Measurements from ENCODE around the gene MXD4. TPM values are rescaled to one million over a fixed set of nuclear protein-coding genes. Genes with fewer than 3 reads are reported as not detected.
A peak's percentile ranks its signal among the peaks of the same experiment; 100 is the strongest.
"Not testable (repeated sequence)": the region's sequence is repeated elsewhere in the genome, so short reads cannot be mapped to it uniquely, and the experiment has no call there.

The MXD4 gene
- total RNA-seq, 3 donors from 2014 or later: 34.7 to 55.8 (median 37.9) TPM

GRCh38 chr4:2280531-2281300, 18.8 kb upstream of the MXD4 start:
- no peak for DNase-seq (ENCODE audit: low spot score in 2 of 2)
- Histone ChIP-seq H3K36me3 (no peaks in the 10 kb centered on the region), H3K27ac (peak overlapping the region in 1 of 2 donors; percentile 25), H3K27me3 (no peaks in the 10 kb centered on the region), H3K4me3 (no peak overlapping the region), H3K9me3 (no peaks in the 10 kb centered on the region), H3K4me1 (no peaks in the 10 kb centered on the region)
- TF ChIP-seq POLR2A (IDR thresholded peaks at IDR 0.05): no peak
- TF ChIP-seq CTCF (IDR thresholded peaks at IDR 0.05): no peak
- no peak for TF ChIP-seq POLR2AphosphoS5 (IDR thresholded peaks at IDR 0.05)
- intact Hi-C loops (cut with DNase I; ENCODE audit: low total_unique reads): no loop called here

GRCh38 chr4:2277956-2278355, 16.0 kb upstream of the MXD4 start:
- no peak for TF ChIP-seq POLR2A (IDR thresholded peaks at IDR 0.05)
- TF ChIP-seq CTCF (IDR thresholded peaks at IDR 0.05): no peak
- no peak for TF ChIP-seq POLR2AphosphoS5 (IDR thresholded peaks at IDR 0.05)
- Histone ChIP-seq H3K4me3 (no peak overlapping the region), H3K36me3 (no peaks in the 10 kb centered on the region), H3K27me3 (no peaks in the 10 kb centered on the region), H3K27ac (no peak overlapping the region), H3K4me1 (no peaks in the 10 kb centered on the region), H3K9me3 (no peaks in the 10 kb centered on the region)
- no peak for DNase-seq (ENCODE audit: low spot score in 2 of 2)
- intact Hi-C loops (cut with DNase I; ENCODE audit: low total_unique reads): no loop called here

- DNase-seq (ENCODE audit: low spot score in 2 of 2): no peak
- Histone ChIP-seq H3K27me3 (no peaks in the 10 kb centered on the region), H3K4me3 (no peak overlapping the region), H3K9me3 (no peaks in the 10 kb centered on the region), H3K27ac (no peak overlapping the region), H3K4me1 (no peaks in the 10 kb centered on the region), H3K36me3 (no peaks in the 10 kb centered on the region)
- intact Hi-C loops (cut with DNase I; ENCODE audit: low total_unique reads): no loop called here
- no peak for TF ChIP-seq POLR2A (IDR thresholded peaks at IDR 0.05)
- TF ChIP-seq CTCF (IDR thresholded peaks at IDR 0.05): no peak
These were observed 14.8 kb upstream of the MXD4 start for GRCh38 chr4:2276581-2277325.

GRCh38 chr4:2275546-2276251, 13.8 kb upstream of the MXD4 start:
- Histone ChIP-seq H3K9me3 (no peaks in the 10 kb centered on the region), H3K27ac (no peak overlapping the region), H3K4me3 (no peak overlapping the region), H3K36me3 (no peaks in the 10 kb centered on the region), H3K4me1 (no peaks in the 10 kb centered on the region), H3K27me3 (no peaks in the 10 kb centered on the region)
- DNase-seq (ENCODE audit: low spot score in 2 of 2): no peak
- intact Hi-C loops (cut with DNase I; ENCODE audit: low total_unique reads): no loop called here
- TF ChIP-seq POLR2AphosphoS5 (IDR thresholded peaks at IDR 0.05): no peak
- no peak for TF ChIP-seq POLR2A (IDR thresholded peaks at IDR 0.05)
- no peak for TF ChIP-seq CTCF (IDR thresholded peaks at IDR 0.05)

GRCh38 chr4:2275044-2275397, 13.1 kb upstream of the MXD4 start:
- H3K9me3 ChIP-seq; intact Hi-C loops (cut with DNase I; ENCODE audit: low total_unique reads); DNase-seq (ENCODE audit: low spot score in 2 of 2); H3K27ac ChIP-seq; H3K4me1 ChIP-seq; H3K27me3 ChIP-seq; H3K4me3 ChIP-seq; H3K36me3 ChIP-seq: not testable (repeated sequence)
